Tibial nerve (tissue), 4 donors: ENCODE measurements around the gene NT5E. TPM values are rescaled to one million over a fixed set of nuclear protein-coding genes. Genes with fewer than 3 reads are reported as not detected.
"Not testable (repeated sequence)": the region's sequence is repeated elsewhere in the genome, so short reads cannot be mapped to it uniquely, and the experiment has no call there.

Experiments used
- DNase-seq, 2 donors: peaks; one replicate each; pipeline ENCODE4 v3.0.0-alpha.2; 2019; ENCODE audit warnings: low spot score in 2 of 2
- H3K27ac ChIP-seq, 4 donors: fragments of 200-600 bp; sonication (generic) in 3 of 4; one replicate each; pipeline ENCODE4 v1.5.1; 2017 to 2019; ENCODE audit warnings: mild to moderate bottlenecking in 1 of 4
- H3K27me3 ChIP-seq, 2 donors: fragments of 200-600 bp; sonication (generic) in 1 of 2; one replicate each; pipeline versions ENCODE4 v1.5.1 to v1.6.0; 2017 to 2019
- H3K36me3 ChIP-seq, 3 donors: fragments of 200-600 bp; sonication (generic); one replicate each; pipeline ENCODE4 v1.5.1; 2018 to 2019
- H3K4me1 ChIP-seq, 4 donors: fragments of 200-600 bp; sonication (generic) in 3 of 4; one replicate each; pipeline ENCODE4 v1.5.1; 2017 to 2019
- H3K4me3 ChIP-seq, 4 donors: fragments of 200-600 bp; sonication (generic) in 3 of 4; one replicate each; pipeline ENCODE4 v1.5.1; 2017 to 2019; ENCODE audit warnings: mild to moderate bottlenecking in 1 of 4, moderate library complexity in 1 of 4
- H3K9me3 ChIP-seq, 4 donors: fragments of 200-600 bp; sonication (generic) in 3 of 4; one replicate each; pipeline ENCODE4 v1.5.1; 2017 to 2019
- EP300 ChIP-seq, 2 donors: sonication (generic); formaldehyde crosslinking; IDR thresholded peaks; one replicate each; pipeline ENCODE4 v1.6.1; 2017; ENCODE audit warnings: antibody characterized with exemption in 2 of 2, mild to moderate bottlenecking in 1 of 2
- POLR2A ChIP-seq, 2 donors: fragments of 450-650 bp; IDR thresholded peaks; one replicate each; pipeline ENCODE4 v1.6.1; 2017; ENCODE audit warnings: antibody characterized with exemption in 2 of 2, mild to moderate bottlenecking in 2 of 2, moderate library complexity in 2 of 2
- WGBS, 2 donors: methylation state at CpG; one replicate each; pipeline ENCODE4 v1.1.5; 2018; 5-methylcytosine and 5-hydroxymethylcytosine counted together
- total RNA-seq, 4 donors: library from RNA; depleted of rRNA; stranded (reverse); fragments of >200 nt; gene quantifications; one replicate each; pipeline ENCODE4 v1.1.0, GENCODE V29; 2016
- TF ChIP-seq, protein P1 (sequence below), 5 experiments: fragments of 200-600 bp in 3 of 5; fragments of 450-650 bp in 2 of 5; sonication (generic) in 3 of 5; IDR thresholded peaks; one replicate each; pipeline ENCODE4 v1.5.1; 2016 to 2019; ENCODE audit warnings: antibody characterized with exemption in 5 of 5, mild to moderate bottlenecking in 3 of 5, moderate library complexity in 2 of 5

Gene NT5E
- total RNA-seq, 4 donors from 2014 or later = 23.1 to 32.2 (median 28.6) TPM

DNA sequence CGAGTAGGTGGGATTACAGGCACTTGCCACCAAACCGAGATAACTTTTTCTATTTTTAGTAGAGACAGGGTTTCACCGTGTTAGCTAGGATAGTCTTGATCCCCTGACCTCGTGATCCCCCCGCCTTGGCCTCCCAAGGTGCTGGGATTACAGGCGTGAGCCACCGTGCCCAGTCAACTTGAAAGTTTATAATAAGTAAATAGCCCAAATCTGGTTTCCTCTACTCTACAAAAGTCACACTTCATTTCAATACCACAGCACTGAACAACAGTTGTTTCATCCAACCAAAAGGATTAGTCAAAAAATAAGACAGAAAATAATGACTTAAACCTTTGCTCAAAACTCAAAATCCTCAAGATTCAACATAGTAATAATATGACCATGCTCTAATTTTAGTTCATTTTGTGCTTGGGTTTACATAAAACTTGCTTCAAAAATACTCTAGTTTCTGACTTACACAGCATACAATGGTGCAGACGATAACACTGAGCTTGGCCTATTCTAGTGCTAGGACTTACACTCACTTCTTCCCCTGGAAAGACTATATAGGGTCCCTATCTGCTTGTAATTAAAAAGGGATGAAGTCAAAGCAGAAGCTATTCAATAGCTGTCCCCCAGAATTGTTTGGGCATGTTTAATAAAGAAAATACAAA lies 56.7 kb downstream of the NT5E start:
- Histone ChIP-seq H3K4me1 (no peaks in the 10 kb centered on the region), H3K27ac (no peak overlapping the region), H3K9me3 (no peaks in the 10 kb centered on the region), H3K4me3 (no peak overlapping the region), H3K36me3 (peaks cover 0 to 65% (median 3%) of the 10 kb centered on the region in 3 donors), H3K27me3 (no peaks in the 10 kb centered on the region)
- 87 to 90% methylated on average over 8 of the region's 8 CpGs for WGBS, 2 donors
- TF ChIP-seq EP300 (IDR thresholded peaks at IDR 0.05) (no peak), POLR2A (IDR thresholded peaks at IDR 0.05) (no peak)
- no peak for DNase-seq

DNA sequence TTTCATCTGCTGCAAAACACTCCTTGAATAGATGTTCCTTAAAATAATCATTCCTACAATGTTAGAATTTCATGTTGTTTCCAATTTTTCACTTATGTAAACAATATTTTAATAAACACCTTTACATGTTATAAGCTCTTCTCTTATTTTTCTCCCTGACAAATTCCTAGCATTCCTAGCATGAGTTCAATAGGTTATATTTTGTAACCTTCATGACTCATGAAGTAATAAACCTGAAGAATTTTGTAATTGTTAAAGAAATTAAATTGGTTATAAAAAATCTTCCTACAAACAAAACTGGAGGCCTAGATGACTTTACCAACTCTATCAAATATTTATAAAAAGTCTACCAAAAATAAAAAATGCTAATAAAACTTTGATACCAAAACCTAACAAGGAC lies 66.3 kb downstream of the NT5E start:
- H3K36me3 ChIP-seq = peaks cover 0 to 80% (median 4%) of the 10 kb centered on the region in 3 donors
- DNase-seq = no peak
- TF ChIP-seq POLR2A (IDR thresholded peaks at IDR 0.05) (no peak), EP300 (IDR thresholded peaks at IDR 0.05) (no peak)
- TF ChIP-seq, protein P1, sequence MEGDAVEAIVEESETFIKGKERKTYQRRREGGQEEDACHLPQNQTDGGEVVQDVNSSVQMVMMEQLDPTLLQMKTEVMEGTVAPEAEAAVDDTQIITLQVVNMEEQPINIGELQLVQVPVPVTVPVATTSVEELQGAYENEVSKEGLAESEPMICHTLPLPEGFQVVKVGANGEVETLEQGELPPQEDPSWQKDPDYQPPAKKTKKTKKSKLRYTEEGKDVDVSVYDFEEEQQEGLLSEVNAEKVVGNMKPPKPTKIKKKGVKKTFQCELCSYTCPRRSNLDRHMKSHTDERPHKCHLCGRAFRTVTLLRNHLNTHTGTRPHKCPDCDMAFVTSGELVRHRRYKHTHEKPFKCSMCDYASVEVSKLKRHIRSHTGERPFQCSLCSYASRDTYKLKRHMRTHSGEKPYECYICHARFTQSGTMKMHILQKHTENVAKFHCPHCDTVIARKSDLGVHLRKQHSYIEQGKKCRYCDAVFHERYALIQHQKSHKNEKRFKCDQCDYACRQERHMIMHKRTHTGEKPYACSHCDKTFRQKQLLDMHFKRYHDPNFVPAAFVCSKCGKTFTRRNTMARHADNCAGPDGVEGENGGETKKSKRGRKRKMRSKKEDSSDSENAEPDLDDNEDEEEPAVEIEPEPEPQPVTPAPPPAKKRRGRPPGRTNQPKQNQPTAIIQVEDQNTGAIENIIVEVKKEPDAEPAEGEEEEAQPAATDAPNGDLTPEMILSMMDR (IDR thresholded peaks at IDR 0.05) = no peak
- H3K4me1 ChIP-seq = no peaks in the 10 kb centered on the region
- no peaks in the 10 kb centered on the region for H3K27me3 ChIP-seq
- no peak overlapping the region for H3K27ac ChIP-seq
- no peaks in the 10 kb centered on the region for H3K9me3 ChIP-seq
- no peak overlapping the region for H3K4me3 ChIP-seq

DNA sequence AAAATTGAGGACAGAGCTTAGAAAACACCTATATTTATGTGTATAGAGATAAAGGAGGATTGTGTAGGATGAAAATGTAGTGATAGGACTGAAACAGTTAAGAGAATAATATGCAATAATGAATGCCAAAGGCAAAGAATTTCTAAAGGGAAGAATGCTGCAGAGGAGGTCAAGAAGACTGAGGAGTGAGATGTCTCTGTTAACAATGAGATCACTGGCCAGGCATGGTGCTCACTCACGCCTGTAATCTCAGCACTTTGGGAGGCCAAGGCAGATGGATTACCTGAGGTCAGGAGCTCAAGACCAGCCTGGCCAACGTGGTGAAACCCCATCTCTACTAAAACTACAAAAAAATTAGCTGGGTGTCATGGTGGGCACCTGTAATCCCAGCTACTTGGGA lies 74.4 kb downstream of the NT5E start:
- H3K9me3 ChIP-seq, DNase-seq, H3K27ac ChIP-seq, H3K27me3 ChIP-seq, H3K4me1 ChIP-seq, H3K4me3 ChIP-seq: not testable (repeated sequence)
- 81 to 84% methylated on average over 2 of the region's 2 CpGs for WGBS, 2 donors
- peaks cover 0 to 84% (median 11%) of the 10 kb centered on the region in 3 donors for H3K36me3 ChIP-seq

DNA sequence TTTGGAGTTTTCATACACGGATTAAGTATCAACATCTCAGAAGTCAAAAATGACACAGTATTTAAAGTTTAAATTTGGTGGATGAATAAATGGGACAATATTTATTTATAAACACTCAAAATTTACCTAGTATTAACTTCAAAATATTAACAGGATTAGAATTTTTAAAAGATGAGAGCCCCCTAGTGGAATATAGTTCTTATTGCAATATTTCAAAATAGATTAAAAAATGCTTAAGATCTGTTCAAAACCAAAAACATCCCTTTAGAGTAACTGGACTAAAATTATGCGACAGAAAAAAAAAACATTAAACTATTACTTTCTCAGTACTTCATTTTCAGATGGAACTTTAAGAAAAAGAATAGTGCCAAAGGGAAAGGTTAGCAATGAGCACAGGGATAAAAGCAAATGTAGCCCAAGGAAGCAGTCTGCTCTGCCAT lies 87.2 kb downstream of the NT5E start:
- Histone ChIP-seq H3K9me3 (no peaks in the 10 kb centered on the region), H3K36me3 (peaks cover 0 to 33% (median 3%) of the 10 kb centered on the region in 3 donors), H3K27ac (no peak overlapping the region), H3K27me3 (no peaks in the 10 kb centered on the region), H3K4me1 (no peaks in the 10 kb centered on the region), H3K4me3 (no peak overlapping the region)
- DNase-seq = no peak
- no peak for TF ChIP-seq POLR2A (IDR thresholded peaks at IDR 0.05)
- TF ChIP-seq, protein P1 (IDR thresholded peaks at IDR 0.05) = peak in 4 of 5 experiments; percentile 36 to 74 (median 50)
- 48 to 55% methylated on average over 2 of the region's 2 CpGs for WGBS, 2 donors

DNA sequence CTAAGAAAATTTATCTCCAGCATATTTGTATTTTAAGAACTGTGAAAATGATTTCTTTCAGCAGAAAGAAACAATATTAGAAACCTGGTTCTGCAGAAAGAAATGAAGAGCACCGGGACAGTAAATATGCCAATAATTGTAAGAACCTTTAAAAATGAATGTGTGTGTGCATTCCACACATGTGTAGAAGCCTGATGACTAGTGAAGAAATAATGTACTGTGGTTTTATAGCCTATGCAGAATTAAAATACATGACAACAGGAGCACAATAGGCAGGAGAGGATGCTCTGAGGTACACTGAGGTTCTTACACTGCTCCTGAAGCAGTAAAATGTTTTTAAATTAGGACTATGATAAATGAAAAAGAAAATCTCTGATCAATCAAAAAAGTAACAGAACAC lies 94.9 kb downstream of the NT5E start:
- Histone ChIP-seq H3K36me3 (peaks cover 0 to 71% (median 0%) of the 10 kb centered on the region in 3 donors), H3K27ac (no peak overlapping the region), H3K27me3 (no peaks in the 10 kb centered on the region), H3K4me1 (no peaks in the 10 kb centered on the region), H3K9me3 (no peaks in the 10 kb centered on the region), H3K4me3 (no peak overlapping the region)
- WGBS, 2 donors = 91 to 97% methylated on average over 1 of the region's 1 CpG
- TF ChIP-seq, protein P1 (IDR thresholded peaks at IDR 0.05) = no peak
- TF ChIP-seq POLR2A (IDR thresholded peaks at IDR 0.05) = no peak
- no peak for TF ChIP-seq EP300 (IDR thresholded peaks at IDR 0.05)
- DNase-seq = no peak

Other genes with a start within 250 kb of the NT5E start
- gene SNX14, start 143.8 kb downstream of the NT5E start, total RNA-seq = 10 to 100 TPM; 50.8 to 97.3 (median 76.9) TPM
- 10 to 100 TPM; 51.5 to 64.7 (median 53.2) TPM for gene SYNCRIP, start 192.8 kb downstream of the NT5E start, total RNA-seq